AG04449 (cell line): ENCODE measurements around the gene ARHGAP31.

ENCODE experiments used
- CTCF ChIA-PET: fragments of 350-600 bp; formaldehyde crosslinking; extraction: SDS; loops from one replicate; lab custom pipeline; 2021; ENCODE audit warnings: antibody characterized with exemption; lab: Yijun Ruan, JAX
- POLR2A ChIA-PET: fragments of 400-600, 350-600 bp; formaldehyde crosslinking; extraction: SDS; loops from one replicate; lab custom pipeline; 2020; ENCODE audit warnings: antibody characterized with exemption, inconsistent platforms; lab: Yijun Ruan, JAX
- DNase-seq: peaks from one replicate; pipeline ENCODE4 v3.0.0-alpha.2; 2010; ENCODE audit warnings: low read depth, low spot score
- H3K4me3 ChIP-seq: 2 replicates; pipeline ENCODE4 v1.5.1; 2011; ENCODE audit warnings: low read depth, mild to moderate bottlenecking, control low read depth, low read length
- TF ChIP-seq, protein P1 (sequence below): IDR thresholded peaks from one replicate; pipeline ENCODE4 v1.5.1; 2011; ENCODE audit warnings: mild to moderate bottlenecking, moderate library complexity, low read length, control low read depth, inconsistent platforms; ENCODE audit not compliant: insufficient read depth; ENCODE audit errors: missing control alignments

Gene ARHGAP31

DNA sequence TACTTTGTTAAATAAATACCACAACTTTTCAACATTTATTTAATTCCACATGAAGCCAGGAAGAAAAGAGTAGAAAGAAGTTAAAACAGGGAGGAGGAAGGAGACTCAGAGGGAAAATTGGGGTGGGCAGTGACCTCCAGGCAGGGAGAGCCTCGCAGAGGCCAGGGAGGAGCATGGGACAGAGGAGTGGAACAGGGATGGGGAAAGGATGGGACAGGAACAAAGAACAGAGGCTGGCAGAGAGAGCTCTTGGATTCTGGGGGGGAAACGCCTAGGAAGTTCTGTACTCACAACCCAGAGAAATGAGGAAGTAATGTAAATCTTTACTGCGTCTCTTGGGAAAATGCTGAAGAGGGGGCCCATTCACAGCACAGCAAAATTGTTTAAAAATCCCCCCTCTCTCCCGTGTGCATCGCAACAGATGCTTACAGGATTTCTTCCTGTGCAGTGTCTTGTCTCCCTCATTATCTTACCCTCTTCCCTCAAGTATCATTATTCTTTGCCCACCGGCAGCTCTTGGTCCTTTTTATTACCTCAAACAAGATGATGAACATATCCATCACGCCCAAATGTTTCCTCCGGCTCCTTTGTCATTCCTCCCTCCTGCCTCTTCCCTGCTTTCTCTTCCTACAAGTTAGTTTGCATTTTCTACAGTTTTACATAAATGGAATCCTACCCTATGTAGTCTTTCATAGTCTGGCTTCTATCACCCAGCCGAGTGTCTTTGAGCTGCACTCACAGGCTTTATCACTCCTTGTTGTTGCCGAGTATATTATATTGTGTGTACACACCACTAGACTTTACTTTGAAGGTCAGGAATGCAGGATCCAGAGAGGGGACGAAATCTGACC lies 65.5 kb downstream of the ARHGAP31 start:
- no peak for DNase-seq
- H3K4me3 ChIP-seq: no peak overlapping the region
- TF ChIP-seq, protein P1, sequence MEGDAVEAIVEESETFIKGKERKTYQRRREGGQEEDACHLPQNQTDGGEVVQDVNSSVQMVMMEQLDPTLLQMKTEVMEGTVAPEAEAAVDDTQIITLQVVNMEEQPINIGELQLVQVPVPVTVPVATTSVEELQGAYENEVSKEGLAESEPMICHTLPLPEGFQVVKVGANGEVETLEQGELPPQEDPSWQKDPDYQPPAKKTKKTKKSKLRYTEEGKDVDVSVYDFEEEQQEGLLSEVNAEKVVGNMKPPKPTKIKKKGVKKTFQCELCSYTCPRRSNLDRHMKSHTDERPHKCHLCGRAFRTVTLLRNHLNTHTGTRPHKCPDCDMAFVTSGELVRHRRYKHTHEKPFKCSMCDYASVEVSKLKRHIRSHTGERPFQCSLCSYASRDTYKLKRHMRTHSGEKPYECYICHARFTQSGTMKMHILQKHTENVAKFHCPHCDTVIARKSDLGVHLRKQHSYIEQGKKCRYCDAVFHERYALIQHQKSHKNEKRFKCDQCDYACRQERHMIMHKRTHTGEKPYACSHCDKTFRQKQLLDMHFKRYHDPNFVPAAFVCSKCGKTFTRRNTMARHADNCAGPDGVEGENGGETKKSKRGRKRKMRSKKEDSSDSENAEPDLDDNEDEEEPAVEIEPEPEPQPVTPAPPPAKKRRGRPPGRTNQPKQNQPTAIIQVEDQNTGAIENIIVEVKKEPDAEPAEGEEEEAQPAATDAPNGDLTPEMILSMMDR: no peak
- ChIA-PET POLR2A (no interaction called here), CTCF (interaction anchor here (1.0 kb wide), 1 partner anchor 84 kb away, joined by 4 read pairs; no protein-coding TSS in a partner anchor)

DNA sequence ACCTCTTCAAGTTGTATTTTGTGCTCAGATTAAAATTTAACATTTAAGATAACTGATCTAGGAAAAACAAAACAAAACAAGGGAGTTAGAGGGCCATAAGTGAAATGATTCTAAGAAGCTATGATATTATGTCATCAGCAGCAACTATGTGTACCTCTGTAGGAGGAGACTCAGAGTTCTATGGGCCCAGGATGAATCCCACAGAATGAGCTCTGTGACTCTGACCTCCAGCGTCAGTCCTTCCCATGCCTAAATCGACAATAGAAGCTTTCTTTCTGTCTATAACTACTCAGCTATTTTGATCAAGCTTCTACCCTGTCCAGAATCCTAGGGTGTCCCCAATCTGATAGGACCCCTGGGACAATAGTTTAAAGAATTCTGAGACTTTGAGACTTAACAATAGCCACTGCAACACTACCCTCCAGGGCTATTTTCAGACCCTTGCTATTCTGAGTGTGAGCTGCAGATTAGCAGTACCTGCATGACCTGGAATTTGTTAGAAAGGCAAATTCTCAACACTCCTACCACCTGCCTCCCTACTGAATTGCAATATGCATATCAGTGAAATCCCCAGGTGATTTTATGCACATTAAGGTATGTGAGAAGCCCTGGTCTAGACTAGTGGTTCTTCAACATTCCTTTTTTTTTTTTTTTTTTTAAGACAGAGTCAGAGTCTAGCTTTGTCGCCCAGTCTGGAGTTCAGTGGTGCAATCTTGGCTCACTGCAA lies 66.7 kb downstream of the ARHGAP31 start:
- POLR2A ChIA-PET: interaction anchor here (1.1 kb wide), 1 partner anchor 120 kb away, joined by 3 read pairs; the partner anchor contains the start of gene B4GALT4
- no peak for DNase-seq
- H3K4me3 ChIP-seq: no peak overlapping the region
- CTCF ChIA-PET: interaction anchor here (1.0 to 2.9 kb wide), 3 partner anchors 8 to 215 kb away, joined by 3 to 11 read pairs (median 5); partner anchors contain the start of gene TEX55
- TF ChIP-seq, protein P1: no peak

DNA sequence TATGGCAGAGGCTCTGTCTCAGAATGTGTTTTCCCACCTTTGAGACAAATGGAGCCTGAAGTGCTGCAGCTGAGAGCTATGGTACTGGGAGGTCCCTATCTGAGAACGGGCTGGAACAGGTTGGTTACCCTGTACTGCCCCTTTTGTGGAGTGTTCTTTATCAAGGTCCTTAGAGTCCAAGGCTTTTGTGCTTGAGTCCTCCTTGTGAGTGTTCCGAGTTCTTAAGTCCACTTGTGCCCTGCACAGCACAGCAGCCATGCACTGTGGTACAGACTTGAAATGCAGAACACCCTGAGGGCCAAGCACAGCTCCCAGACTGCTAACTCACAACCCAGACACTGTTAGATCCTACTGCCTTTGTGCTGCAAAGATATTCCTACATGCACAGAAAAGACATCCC lies 67.8 kb downstream of the ARHGAP31 start:
- POLR2A ChIA-PET: no interaction called here

DNA sequence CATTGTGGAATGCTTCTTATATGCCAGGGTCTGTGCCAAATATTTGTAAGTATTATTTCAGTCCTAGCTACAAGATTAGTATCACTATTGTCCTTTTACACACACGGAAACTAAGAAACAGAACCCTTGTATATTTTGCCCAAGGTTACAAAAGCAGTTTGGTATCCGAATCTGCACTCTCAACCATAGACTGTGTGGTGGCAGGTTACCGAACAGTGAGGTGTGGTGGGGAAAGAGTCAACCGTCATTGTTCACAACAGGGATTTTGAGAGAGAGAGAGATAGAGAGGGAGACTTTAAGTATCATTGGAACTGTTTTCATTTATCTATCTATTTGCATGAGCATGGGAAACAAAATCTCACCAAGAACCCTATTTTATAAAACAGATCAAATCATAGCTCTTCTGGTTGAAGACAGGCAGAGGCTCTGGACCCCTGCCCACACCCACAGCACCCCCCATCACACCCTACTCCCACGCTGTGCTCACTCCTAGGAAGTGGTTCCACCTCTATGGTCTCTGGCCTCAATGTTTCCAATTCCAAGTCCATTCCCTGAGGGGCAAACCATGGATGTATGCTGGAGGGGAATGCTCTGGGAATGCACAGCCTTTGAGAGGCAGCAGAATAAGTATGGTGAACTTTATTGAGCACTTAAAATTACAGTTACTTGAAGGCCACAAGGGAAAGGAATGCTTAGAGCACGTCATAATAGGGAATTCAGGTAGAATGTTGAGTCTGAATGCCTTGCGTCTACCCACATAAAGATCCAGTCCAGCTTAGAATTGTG lies 69.0 kb downstream of the ARHGAP31 start:
- POLR2A ChIA-PET: no interaction called here

More for the DNA sequence above, 67.8 kb downstream of the ARHGAP31 start:
- CTCF ChIA-PET: interaction anchor here (0.8 to 2.9 kb wide), 5 partner anchors 7 to 216 kb away, joined by 3 to 11 read pairs (median 4); partner anchors contain the start of gene TEX55
- TF ChIP-seq, protein P1: no peak
- no peak overlapping the region for H3K4me3 ChIP-seq
- no peak for DNase-seq

DNA sequence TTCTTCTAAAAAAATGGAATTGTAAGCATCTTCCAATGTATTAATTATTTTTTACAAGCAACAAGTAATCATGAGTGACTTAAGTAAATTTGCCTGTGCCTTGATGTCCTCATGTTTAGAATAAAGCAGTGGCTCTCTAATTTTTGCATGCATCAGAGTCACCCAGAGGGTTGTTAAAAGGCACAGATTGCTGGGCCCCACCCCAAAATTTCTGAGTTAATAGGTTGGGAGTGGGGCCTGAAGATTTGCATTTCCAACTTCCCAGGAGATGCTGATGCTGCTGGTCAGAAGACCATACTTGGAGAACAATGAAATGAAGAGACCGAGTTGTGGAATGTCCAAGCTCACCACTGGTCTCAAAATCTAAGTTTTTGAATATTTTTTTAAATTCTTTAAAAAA lies 70.2 kb downstream of the ARHGAP31 start:
- ChIA-PET POLR2A (no interaction called here), CTCF (interaction anchor here (0.9 kb wide), 1 partner anchor 11 kb away, joined by 5 read pairs; no protein-coding TSS in a partner anchor)
- DNase-seq: no peak
- no peak overlapping the region for H3K4me3 ChIP-seq
- TF ChIP-seq, protein P1: no peak

More for the DNA sequence above, 69.0 kb downstream of the ARHGAP31 start:
- TF ChIP-seq, protein P1: no peak
- no peak overlapping the region for H3K4me3 ChIP-seq
- CTCF ChIA-PET: interaction anchor here (0.7 to 2.9 kb wide), 3 partner anchors 8 to 85 kb away, joined by 3 to 11 read pairs (median 4); no protein-coding TSS in a partner anchor
- DNase-seq: no peak
